BLaER1 treated with 17β-estradiol and CSF1 and Interleukin-3, amounts not matched to agents 10 nM and 100 nM (cell line): ENCODE data around the gene TTYH3.
A peak's percentile ranks its signal among the peaks of the same experiment; 100 is the strongest.

ENCODE experiments used
- H3K27ac ChIP-seq, 11 experiments: shearing (Covaris generic); formaldehyde crosslinking; 2 replicates each; pipeline ENCODE4 v1.8.1; 2022
- H3K27me3 ChIP-seq, 11 experiments: shearing (Covaris generic); formaldehyde crosslinking; 2 replicates each; pipeline ENCODE4 v1.8.1; 2022
- H3K36me3 ChIP-seq, 11 experiments: shearing (Covaris generic); formaldehyde crosslinking; 2 replicates each; pipeline ENCODE4 v1.8.1; 2022
- H3K4me1 ChIP-seq, 10 experiments: shearing (Covaris generic); formaldehyde crosslinking; 2 replicates each; pipeline ENCODE4 v1.8.1; 2022
- H3K4me2 ChIP-seq, 11 experiments: shearing (Covaris generic); formaldehyde crosslinking; 2 replicates each; pipeline ENCODE4 v1.8.1; 2022
- H3K4me3 ChIP-seq, 10 experiments: shearing (Covaris generic); formaldehyde crosslinking; 2 replicates each; pipeline ENCODE4 v1.8.1; 2022
- H3K9ac ChIP-seq, 11 experiments: shearing (Covaris generic); formaldehyde crosslinking; 2 replicates each; pipeline ENCODE4 v1.8.1; 2022
- H3K9me3 ChIP-seq, 11 experiments: shearing (Covaris generic); formaldehyde crosslinking; replicated peaks in 1 of 11; 2 replicates each; pipeline ENCODE4 v1.8.1; 2022
- H4K20me1 ChIP-seq, 11 experiments: shearing (Covaris generic); formaldehyde crosslinking; 2 replicates each; pipeline ENCODE4 v1.8.1; 2022
- Cebpa-rat ChIP-seq, 11 experiments: shearing (Covaris generic); IDR thresholded peaks; 2 replicates each; pipeline ENCODE4 v1.8.1; 2022

The TTYH3 gene

GRCh38 chr7:2680256-2680655 lies 48.5 kb downstream of the TTYH3 start:
- Histone ChIP-seq H3K9me3 (peaks cover 0 to 5% (median 3%) of the 10 kb centered on the region in 11 experiments; a peak in 8 of 22 replicates), H3K27ac (no peak overlapping the region), H3K36me3 (no peaks in the 10 kb centered on the region), H3K4me1 (peaks cover 0 to 20% (median 16%) of the 10 kb centered on the region in 10 experiments; a peak in 16 of 20 replicates), H3K27me3 (peaks cover 0 to 18% (median 0%) of the 10 kb centered on the region in 11 experiments; a peak in 4 of 22 replicates), H3K9ac (peak overlapping the region in 3 of 11 experiments; percentile 7 to 47 (median 35); a peak in 5 of 22 replicates), H3K4me2 (peak overlapping the region in 10 of 11 experiments; percentile 13 to 79 (median 68); a peak in 17 of 22 replicates), H4K20me1 (peaks cover 0 to 18% (median 0%) of the 10 kb centered on the region in 11 experiments; a peak in 2 of 22 replicates), H3K4me3 (no peak overlapping the region)
- TF ChIP-seq Cebpa-rat (IDR thresholded peaks at IDR 0.05), result no peak

- H3K9ac ChIP-seq, result no peak overlapping the region; a peak in 1 of 22 replicates
- H3K4me2 ChIP-seq, result peak overlapping the region in 9 of 11 experiments; percentile 41 to 79 (median 73); a peak in 18 of 22 replicates
- H3K4me1 ChIP-seq, result peaks cover 0 to 20% (median 16%) of the 10 kb centered on the region in 10 experiments; a peak in 16 of 20 replicates
- no peaks in the 10 kb centered on the region for H3K36me3 ChIP-seq
- no peak overlapping the region for H3K27ac ChIP-seq
- peaks cover under 1 to 21% (median 2%) of the 10 kb centered on the region in 11 experiments; a peak in 18 of 22 replicates for H3K27me3 ChIP-seq
- TF ChIP-seq Cebpa-rat (IDR thresholded peaks at IDR 0.05), result no peak
- H4K20me1 ChIP-seq, result peaks cover 0 to 18% (median 0%) of the 10 kb centered on the region in 11 experiments; a peak in 2 of 22 replicates
- no peak overlapping the region for H3K4me3 ChIP-seq
- no peaks in the 10 kb centered on the region for H3K9me3 ChIP-seq
Observed at GRCh38 chr7:2680792-2681490, 49.2 kb downstream of the TTYH3 start.

- Histone ChIP-seq H3K27me3 (peaks cover 13 to 33% (median 14%) of the 10 kb centered on the region in 11 experiments), H3K4me3 (no peak overlapping the region), H3K4me2 (no peak overlapping the region), H3K4me1 (peaks cover 0 to 23% (median 18%) of the 10 kb centered on the region in 10 experiments; a peak in 16 of 20 replicates), H3K36me3 (no peaks in the 10 kb centered on the region), H3K9me3 (no peaks in the 10 kb centered on the region), H3K27ac (no peak overlapping the region), H4K20me1 (peaks cover 0 to 20% (median 0%) of the 10 kb centered on the region in 11 experiments; a peak in 3 of 22 replicates), H3K9ac (no peak overlapping the region)
- TF ChIP-seq Cebpa-rat (IDR thresholded peaks at IDR 0.05), result no peak
Observed at GRCh38 chr7:2681929-2682799, 50.4 kb downstream of the TTYH3 start.

GRCh38 chr7:2684501-2684900 lies 52.7 kb downstream of the TTYH3 start:
- peaks cover 21 to 43% (median 39%) of the 10 kb centered on the region in 10 experiments for H3K4me1 ChIP-seq
- H3K4me2 ChIP-seq, result no peak overlapping the region
- H3K4me3 ChIP-seq, result no peak overlapping the region
- H3K27me3 ChIP-seq, result peaks cover 36 to 57% (median 38%) of the 10 kb centered on the region in 11 experiments
- peaks cover 0 to 40% (median 12%) of the 10 kb centered on the region in 11 experiments; a peak in 12 of 22 replicates for H4K20me1 ChIP-seq
- H3K9ac ChIP-seq, result no peak overlapping the region
- H3K9me3 ChIP-seq, result no peaks in the 10 kb centered on the region
- H3K27ac ChIP-seq, result no peak overlapping the region
- no peaks in the 10 kb centered on the region for H3K36me3 ChIP-seq
- no peak for TF ChIP-seq Cebpa-rat (IDR thresholded peaks at IDR 0.05)

GRCh38 chr7:2686101-2686500 lies 54.3 kb downstream of the TTYH3 start:
- H3K4me2 ChIP-seq, result no peak overlapping the region
- H3K4me1 ChIP-seq, result peaks cover 33 to 43% (median 38%) of the 10 kb centered on the region in 10 experiments
- peaks cover 0 to 44% (median 13%) of the 10 kb centered on the region in 11 experiments; a peak in 12 of 22 replicates for H4K20me1 ChIP-seq
- H3K36me3 ChIP-seq, result no peaks in the 10 kb centered on the region
- no peak for TF ChIP-seq Cebpa-rat (IDR thresholded peaks at IDR 0.05)
- H3K9ac ChIP-seq, result no peak overlapping the region
- H3K4me3 ChIP-seq, result no peak overlapping the region
- no peak overlapping the region for H3K27ac ChIP-seq
- H3K27me3 ChIP-seq, result peaks cover 51 to 57% (median 54%) of the 10 kb centered on the region in 11 experiments
- no peaks in the 10 kb centered on the region for H3K9me3 ChIP-seq

- H3K27ac ChIP-seq, result no peak overlapping the region
- H3K36me3 ChIP-seq, result no peaks in the 10 kb centered on the region
- H3K9me3 ChIP-seq, result no peaks in the 10 kb centered on the region
- peaks cover 51 to 57% (median 55%) of the 10 kb centered on the region in 11 experiments for H3K27me3 ChIP-seq
- TF ChIP-seq Cebpa-rat (IDR thresholded peaks at IDR 0.05), result no peak
- peaks cover 0 to 37% (median 13%) of the 10 kb centered on the region in 11 experiments; a peak in 12 of 22 replicates for H4K20me1 ChIP-seq
- H3K4me3 ChIP-seq, result peak overlapping the region in 5 of 10 experiments; percentile 13 to 54 (median 26); a peak in 4 of 20 replicates
- peaks cover 35 to 54% (median 45%) of the 10 kb centered on the region in 10 experiments for H3K4me1 ChIP-seq
- peak overlapping the region; percentile 64 to 87 (median 76); a peak in 21 of 22 replicates for H3K4me2 ChIP-seq
- no peak overlapping the region for H3K9ac ChIP-seq
Observed at GRCh38 chr7:2687338-2687869, 55.6 kb downstream of the TTYH3 start.

GRCh38 chr7:2687881-2688318 lies 56.1 kb downstream of the TTYH3 start, which contains the start of gene AMZ1:
AMZ1 (plus strand) TSS chr7:2688202; CDS start chr7:2700452, 12,250 bp downstream.
- Histone ChIP-seq H3K36me3 (no peaks in the 10 kb centered on the region), H3K27me3 (peaks cover 51 to 57% (median 55%) of the 10 kb centered on the region in 11 experiments), H4K20me1 (peaks cover 0 to 37% (median 13%) of the 10 kb centered on the region in 11 experiments; a peak in 12 of 22 replicates), H3K4me1 (peaks cover 40 to 59% (median 47%) of the 10 kb centered on the region in 10 experiments), H3K27ac (no peak within 1 kb of the TSS), H3K4me2 (peak within 1 kb of the TSS; percentile 64 to 87 (median 76)), H3K4me3 (peak within 1 kb of the TSS; percentile 14 to 54 (median 33); a peak in 13 of 20 replicates), H3K9me3 (no peaks in the 10 kb centered on the region), H3K9ac (no peak within 1 kb of the TSS; a peak in 1 of 22 replicates)
- TF ChIP-seq Cebpa-rat (IDR thresholded peaks at IDR 0.05), result no peak
